HepG2 (cell line): ENCODE results near the gene DENND2A. TPM values are rescaled to one million over a fixed set of nuclear protein-coding genes. Genes with fewer than 3 reads are reported as not detected.

Source experiments
- ATAC-seq: fragments of 200-7000 bp; cut with Tn5 transposase; 3 replicates; pipeline ENCODE4 v1.9.1; 2020; ENCODE audit warnings: mild to moderate bottlenecking, moderate library complexity
- BruUV-seq: library from RNA; stranded (reverse); fragments of 400-500 nt; replicated peaks from 2 replicates; lab custom pipeline; 2021; lab: Mats Ljungman, UMichigan
- CTCF ChIA-PET: fragments of 300-600 bp; formaldehyde crosslinking; extraction: SDS; loops from one replicate; lab custom pipeline; 2021; ENCODE audit warnings: low total read pairs, inconsistent platforms, low intra/inter-chr PET ratio; lab: Yijun Ruan, JAX
- POLR2A ChIA-PET: fragments of 350-600 bp; sonication (Branson Sonifier 250); formaldehyde crosslinking; loops from one replicate; lab custom pipeline; 2020; ENCODE audit warnings: antibody characterized with exemption, inconsistent platforms; lab: Yijun Ruan, JAX
- DNase-seq: peaks from one replicate; pipeline ENCODE4 v3.0.0-alpha.2; 2015; ENCODE audit warnings: low spot score
- FAIRE-seq: peaks from 3 replicates; lab custom pipeline; 2011; peaks lifted over from hg19 to GRCh38; lab: Jason Lieb, UNC
- H2AFZ ChIP-seq: one replicate; pipeline ENCODE4 v1.6.1; 2011; ENCODE audit warnings: low read length, inconsistent platforms
- H3K27ac ChIP-seq: fragments of 300-600 bp; 3 replicates; pipeline ENCODE4 v1.8.0; 2011; ENCODE audit warnings: mixed run types, mild to moderate bottlenecking, mixed read lengths, low read length, inconsistent platforms; ENCODE audit not compliant: insufficient read depth; ENCODE audit errors: extremely low read length
- H3K27me3 ChIP-seq, 2 experiments: fragments of 200-600 bp in 1 of 2; 2 replicates in 1 of 2; 3 replicates in 1 of 2; pipeline versions ENCODE4 v1.6.0 to v1.8.0; 2011; ENCODE audit warnings: low read length in 2 of 2, mild to moderate bottlenecking in 2 of 2, moderate library complexity in 2 of 2, inconsistent platforms in 1 of 2; ENCODE audit not compliant: insufficient read depth in 2 of 2, control insufficient read depth in 1 of 2
- H3K36me3 ChIP-seq, 2 experiments: fragments of 200-600 bp in 1 of 2; replicated peaks in 1 of 2; 2 replicates in 1 of 2; 3 replicates in 1 of 2; pipeline versions ENCODE4 v1.5.1 to v1.8.0; 2011; ENCODE audit warnings: low read length in 2 of 2, inconsistent platforms in 1 of 2; ENCODE audit not compliant: insufficient read depth in 2 of 2, control insufficient read depth in 1 of 2
- H3K4me1 ChIP-seq: 2 replicates; pipeline ENCODE4 v1.5.1; 2012; ENCODE audit warnings: low read length, inconsistent platforms; ENCODE audit not compliant: insufficient read depth
- H3K4me2 ChIP-seq: 2 replicates; pipeline ENCODE4 v1.6.0; 2011; ENCODE audit warnings: low read depth, low read length, inconsistent platforms
- H3K4me3 ChIP-seq, 3 experiments: fragments of 200-600 bp in 1 of 3; sonication (generic), shearing (Covaris generic) in 1 of 3; replicated peaks in 1 of 3; 2 replicates each; pipeline ENCODE4 v1.5.1; 2011 to 2016; ENCODE audit warnings: low read length in 3 of 3, inconsistent platforms in 2 of 3, low read depth in 2 of 3, mild to moderate bottlenecking in 2 of 3, control low read depth in 1 of 3, mixed read lengths in 1 of 3; ENCODE audit not compliant: insufficient read depth in 1 of 3
- H3K79me2 ChIP-seq: one replicate; pipeline ENCODE4 v1.6.1; 2011; ENCODE audit warnings: low read length, inconsistent platforms; ENCODE audit not compliant: insufficient read depth
- H3K9ac ChIP-seq: 2 replicates; pipeline ENCODE4 v1.6.0; 2011; ENCODE audit warnings: mild to moderate bottlenecking, low read depth, low read length, inconsistent platforms; ENCODE audit not compliant: insufficient read depth
- H3K9me3 ChIP-seq: 2 replicates; pipeline ENCODE4 v1.5.1; 2012; ENCODE audit warnings: mild to moderate bottlenecking, low read length
- H4K20me1 ChIP-seq: 2 replicates; pipeline ENCODE4 v1.6.0; 2011; ENCODE audit warnings: inconsistent platforms, mild to moderate bottlenecking, low read length, moderate library complexity; ENCODE audit not compliant: insufficient read depth
- ARID2 ChIP-seq: sonication (generic); formaldehyde crosslinking; IDR thresholded peaks from 2 replicates; pipeline ENCODE4 v1.8.1; 2022; ENCODE audit warnings: mild to moderate bottlenecking, missing genetic modification reagents, borderline replicate concordance
- BORCS8-MEF2B ChIP-seq: sonication (generic); formaldehyde crosslinking; IDR thresholded peaks from 2 replicates; pipeline ENCODE4 v1.8.0; 2022; ENCODE audit warnings: mild to moderate bottlenecking, missing genetic modification reagents
- HNRNPLL ChIP-seq: fragments of 200-400 bp; formaldehyde crosslinking; IDR thresholded peaks from 2 replicates; pipeline ENCODE4 v1.6.1; 2017; ENCODE audit warnings: mild to moderate bottlenecking, low read depth, low read length; ENCODE audit not compliant: poor library complexity, severe bottlenecking
- IRX3 ChIP-seq: sonication (generic); formaldehyde crosslinking; IDR thresholded peaks from 2 replicates; pipeline ENCODE4 v1.8.1; 2023; ENCODE audit warnings: mild to moderate bottlenecking, low read depth, missing genetic modification reagents, borderline replicate concordance
- MEF2D ChIP-seq: sonication (generic); formaldehyde crosslinking; IDR thresholded peaks from 2 replicates; pipeline ENCODE4 v1.5.1; 2020; ENCODE audit warnings: mild to moderate bottlenecking, missing genetic modification reagents
- ZFP62 ChIP-seq: sonication (generic); formaldehyde crosslinking; IDR thresholded peaks from 2 replicates; pipeline ENCODE4 v1.4.0; 2020; ENCODE audit warnings: missing genetic modification reagents
- ZNF17 ChIP-seq: sonication (generic); formaldehyde crosslinking; IDR thresholded peaks from 2 replicates; pipeline ENCODE4 v1.5.0; 2020; ENCODE audit warnings: mild to moderate bottlenecking, missing genetic modification reagents
- ZNF546 ChIP-seq: sonication (generic); formaldehyde crosslinking; conservative IDR thresholded peaks from 2 replicates; pipeline ENCODE4 v1.8.1; 2023; ENCODE audit warnings: mild to moderate bottlenecking, missing genetic modification reagents
- ZNF615 ChIP-seq: sonication (generic); formaldehyde crosslinking; IDR thresholded peaks from 2 replicates; pipeline ENCODE4 v1.5.0; 2020; ENCODE audit warnings: mild to moderate bottlenecking, missing genetic modification reagents, borderline replicate concordance
- ZNF777 ChIP-seq: sonication (generic); formaldehyde crosslinking; IDR thresholded peaks from 2 replicates; pipeline ENCODE4 v1.4.0; 2020; ENCODE audit warnings: missing genetic modification reagents
- WGBS: methylation state at CpG from one replicate; pipeline ENCODE4 v1.1.6; 2017; ENCODE audit warnings: low lambda C conversion rate; 5-methylcytosine and 5-hydroxymethylcytosine counted together
- in situ Hi-C: cut with HindIII; loops from 2 replicates; pipeline ENCODE4 v1.10.0; 2017; ENCODE audit warnings: low pct_unique_long_range_greater_than_20kb; ENCODE audit not compliant: extremely low pct_ligation_motif_present
- intact Hi-C: fragments of 100-400 bp; cut with micrococcal nuclease; formaldehyde crosslinking; loops from one replicate; pipeline ENCODE4 v1.10.0; 2022; ENCODE audit not compliant: unreplicated experiment
- polyA plus RNA-seq, 8 experiments: library from polyadenylated mRNA; depleted of rRNA in 3 of 8; stranded (reverse) in 7 of 8; unstranded in 1 of 8; fragments of >200 nt; fragmentation: Illumina TruSeq in 4 of 8; extraction: Trizol in 4 of 8; gene quantifications; 2 replicates each; pipeline versions ENCODE4 v1.2.1 to v1.2.3, GENCODE V29; 2011 to 2016; ENCODE audit warnings: low read depth in 4 of 8, missing spikeins in 1 of 8, mixed read lengths in 1 of 8; ENCODE audit not compliant: insufficient read depth in 1 of 8
- total RNA-seq, 5 experiments: library from RNA; depleted of rRNA; stranded (reverse); fragments of >200 nt; fragmentation: Illumina TruSeq; extraction: Trizol; gene quantifications; 2 replicates each; pipeline ENCODE4 v1.2.3, GENCODE V29; 2016; ENCODE audit warnings: low read depth in 1 of 5
- TF ChIP-seq, protein P1 (sequence below): sonication (generic); formaldehyde crosslinking; IDR thresholded peaks from 2 replicates; pipeline ENCODE4 v1.5.1; 2020; ENCODE audit warnings: mild to moderate bottlenecking, missing genetic modification reagents, moderate library complexity
- TF ChIP-seq, protein P2 (sequence below): sonication (generic); formaldehyde crosslinking; IDR thresholded peaks from 2 replicates; pipeline ENCODE4 v1.4.0; 2020; ENCODE audit warnings: missing genetic modification reagents, borderline replicate concordance

The DENND2A gene
- total and polyA plus RNA-seq, 2 of the 13 experiments (the other 11 are each of a cell fraction or from before 2014, with no cell fraction given), result not detected

DNA sequence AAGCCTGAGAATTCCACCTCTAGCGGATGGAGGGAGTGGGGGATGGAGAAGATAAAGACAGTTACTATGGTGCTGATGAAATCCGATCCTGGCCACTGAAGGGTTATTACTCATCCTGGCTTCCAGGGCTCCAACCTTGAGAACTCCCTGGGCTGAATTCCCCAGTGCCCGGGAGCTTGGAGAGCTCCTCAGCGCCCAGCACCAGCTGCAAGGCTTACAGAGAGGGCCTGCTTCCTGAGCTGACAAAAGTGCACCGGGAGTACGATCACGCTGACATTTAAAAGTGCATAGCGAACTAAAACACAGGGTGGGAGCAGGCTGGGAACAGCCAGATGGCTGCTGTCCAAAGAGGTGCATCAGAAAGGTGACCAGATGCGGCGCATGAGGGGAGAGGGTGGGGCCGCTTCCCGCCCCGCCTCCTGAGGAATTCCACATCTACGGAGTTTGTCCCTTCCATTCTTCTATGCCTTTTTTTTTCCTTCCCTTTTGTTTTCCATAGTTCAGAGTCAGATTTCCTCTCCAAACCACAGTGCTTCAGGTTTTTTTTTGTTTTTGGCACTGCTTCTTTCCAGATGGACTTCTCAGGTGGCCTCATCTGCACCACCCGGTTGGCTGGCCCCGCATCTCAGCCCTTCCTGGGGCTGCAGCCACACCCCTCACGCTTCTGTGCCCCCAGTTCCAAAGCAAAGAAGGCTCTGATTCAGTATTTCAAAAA is 98.9 kb downstream of the DENND2A start (continued):
- TF ChIP-seq, protein P1, sequence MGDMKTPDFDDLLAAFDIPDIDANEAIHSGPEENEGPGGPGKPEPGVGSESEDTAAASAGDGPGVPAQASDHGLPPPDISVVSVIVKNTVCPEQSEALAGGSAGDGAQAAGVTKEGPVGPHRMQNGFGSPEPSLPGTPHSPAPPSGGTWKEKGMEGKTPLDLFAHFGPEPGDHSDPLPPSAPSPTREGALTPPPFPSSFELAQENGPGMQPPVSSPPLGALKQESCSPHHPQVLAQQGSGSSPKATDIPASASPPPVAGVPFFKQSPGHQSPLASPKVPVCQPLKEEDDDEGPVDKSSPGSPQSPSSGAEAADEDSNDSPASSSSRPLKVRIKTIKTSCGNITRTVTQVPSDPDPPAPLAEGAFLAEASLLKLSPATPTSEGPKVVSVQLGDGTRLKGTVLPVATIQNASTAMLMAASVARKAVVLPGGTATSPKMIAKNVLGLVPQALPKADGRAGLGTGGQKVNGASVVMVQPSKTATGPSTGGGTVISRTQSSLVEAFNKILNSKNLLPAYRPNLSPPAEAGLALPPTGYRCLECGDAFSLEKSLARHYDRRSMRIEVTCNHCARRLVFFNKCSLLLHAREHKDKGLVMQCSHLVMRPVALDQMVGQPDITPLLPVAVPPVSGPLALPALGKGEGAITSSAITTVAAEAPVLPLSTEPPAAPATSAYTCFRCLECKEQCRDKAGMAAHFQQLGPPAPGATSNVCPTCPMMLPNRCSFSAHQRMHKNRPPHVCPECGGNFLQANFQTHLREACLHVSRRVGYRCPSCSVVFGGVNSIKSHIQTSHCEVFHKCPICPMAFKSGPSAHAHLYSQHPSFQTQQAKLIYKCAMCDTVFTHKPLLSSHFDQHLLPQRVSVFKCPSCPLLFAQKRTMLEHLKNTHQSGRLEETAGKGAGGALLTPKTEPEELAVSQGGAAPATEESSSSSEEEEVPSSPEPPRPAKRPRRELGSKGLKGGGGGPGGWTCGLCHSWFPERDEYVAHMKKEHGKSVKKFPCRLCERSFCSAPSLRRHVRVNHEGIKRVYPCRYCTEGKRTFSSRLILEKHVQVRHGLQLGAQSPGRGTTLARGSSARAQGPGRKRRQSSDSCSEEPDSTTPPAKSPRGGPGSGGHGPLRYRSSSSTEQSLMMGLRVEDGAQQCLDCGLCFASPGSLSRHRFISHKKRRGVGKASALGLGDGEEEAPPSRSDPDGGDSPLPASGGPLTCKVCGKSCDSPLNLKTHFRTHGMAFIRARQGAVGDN (CRISPR knock-in tag), result peak; percentile 46

DNA sequence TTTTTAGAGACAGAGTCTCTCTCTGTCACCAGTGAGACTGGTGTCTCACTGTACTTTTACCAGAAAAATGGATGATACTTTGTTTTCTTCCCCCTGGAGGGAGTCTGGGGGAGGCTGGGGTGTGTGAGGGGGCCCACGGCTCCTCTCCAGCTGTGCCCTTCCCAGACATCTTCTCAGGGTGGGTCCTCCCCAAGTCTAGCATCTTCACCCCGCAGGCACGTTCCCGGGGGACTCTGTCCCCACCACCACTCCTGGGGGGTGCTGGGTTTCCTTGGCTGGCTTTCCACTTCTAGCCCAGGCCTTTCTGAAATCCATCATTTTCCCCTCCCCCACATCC is 99.5 kb downstream of the DENND2A start:
- DNase-seq, result no peak
- peaks cover 76% of the 10 kb centered on the region for H3K4me1 ChIP-seq
- POLR2A ChIA-PET, result interaction anchor here (1.5 kb wide), 1 partner anchor 474 kb away, joined by 3 read pairs; the partner anchor contains the start of gene MRPS33
- no peaks in the 10 kb centered on the region for H3K27me3 ChIP-seq
- no peak overlapping the region for H3K27ac ChIP-seq
- WGBS, result 48% methylated on average over 4 of the region's 4 CpGs
- CTCF ChIA-PET, result no interaction called here
- no peaks in the 10 kb centered on the region for H3K9me3 ChIP-seq
- H3K36me3 ChIP-seq, result no peaks in the 10 kb centered on the region
- H3K9ac ChIP-seq, result no peak overlapping the region
- intact Hi-C loops, result no loop called here
- H3K4me3 ChIP-seq, result peak overlapping the region in 2 of 3 experiments; percentile 44 to 66; a peak in 3 of 6 replicates
- BruUV-seq, result no TSS peak
- in situ Hi-C loops, result no loop called here
- no peak for FAIRE-seq
- H2AFZ ChIP-seq, result no peak overlapping the region
- peak overlapping the region; percentile 83 for H3K4me2 ChIP-seq
- no peaks in the 10 kb centered on the region for H3K79me2 ChIP-seq
- H4K20me1 ChIP-seq, result no peaks in the 10 kb centered on the region
- ATAC-seq, result no peak
- no peak for TF ChIP-seq ZNF17 (CRISPR knock-in tag)
- no peak for TF ChIP-seq IRX3 (CRISPR knock-in tag)
- TF ChIP-seq BORCS8-MEF2B (CRISPR knock-in tag), result no peak
- TF ChIP-seq MEF2D, result no peak
- TF ChIP-seq ZNF546 (CRISPR knock-in tag), result no peak
- no peak for TF ChIP-seq HNRNPLL
- TF ChIP-seq, protein P2, sequence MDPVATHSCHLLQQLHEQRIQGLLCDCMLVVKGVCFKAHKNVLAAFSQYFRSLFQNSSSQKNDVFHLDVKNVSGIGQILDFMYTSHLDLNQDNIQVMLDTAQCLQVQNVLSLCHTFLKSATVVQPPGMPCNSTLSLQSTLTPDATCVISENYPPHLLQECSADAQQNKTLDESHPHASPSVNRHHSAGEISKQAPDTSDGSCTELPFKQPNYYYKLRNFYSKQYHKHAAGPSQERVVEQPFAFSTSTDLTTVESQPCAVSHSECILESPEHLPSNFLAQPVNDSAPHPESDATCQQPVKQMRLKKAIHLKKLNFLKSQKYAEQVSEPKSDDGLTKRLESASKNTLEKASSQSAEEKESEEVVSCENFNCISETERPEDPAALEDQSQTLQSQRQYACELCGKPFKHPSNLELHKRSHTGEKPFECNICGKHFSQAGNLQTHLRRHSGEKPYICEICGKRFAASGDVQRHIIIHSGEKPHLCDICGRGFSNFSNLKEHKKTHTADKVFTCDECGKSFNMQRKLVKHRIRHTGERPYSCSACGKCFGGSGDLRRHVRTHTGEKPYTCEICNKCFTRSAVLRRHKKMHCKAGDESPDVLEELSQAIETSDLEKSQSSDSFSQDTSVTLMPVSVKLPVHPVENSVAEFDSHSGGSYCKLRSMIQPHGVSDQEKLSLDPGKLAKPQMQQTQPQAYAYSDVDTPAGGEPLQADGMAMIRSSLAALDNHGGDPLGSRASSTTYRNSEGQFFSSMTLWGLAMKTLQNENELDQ, result no peak
- no peak for TF ChIP-seq ZFP62 (CRISPR knock-in tag)
- no peak for TF ChIP-seq ZNF615 (CRISPR knock-in tag)
- TF ChIP-seq ARID2 (CRISPR knock-in tag), result no peak
- no peak for TF ChIP-seq ZNF777 (CRISPR knock-in tag)
